ENCODE measurements around the gene NCR1.
"Not testable (repeated sequence)": the region's sequence is repeated elsewhere in the genome, so short reads cannot be mapped to it uniquely, and the experiment has no call there.

GRCh38 chr19:54950580-54950979, 44.6 kb downstream of the NCR1 start:
- not testable (repeated sequence) for TF ChIP-seq CTCF, POLR2A (IDR thresholded peaks at IDR 0.05)
